RWPE2 (cell line): Measurements from ENCODE around the gene GANAB.
A peak's percentile ranks its signal among the peaks of the same experiment; 100 is the strongest.
"Not testable (repeated sequence)": the region's sequence is repeated elsewhere in the genome, so short reads cannot be mapped to it uniquely, and the experiment has no call there.

Source experiments
- ATAC-seq: fragments of 200-7000 bp; cut with Tn5 transposase; 3 replicates; pipeline ENCODE4 v1.9.1; 2021; ENCODE audit warnings: low read depth
- DNase-seq: peaks from one replicate; pipeline ENCODE4 v3.0.0-alpha.2; 2020; ENCODE audit warnings: low spot score
- H3K27ac ChIP-seq: fragments of 450-650 bp; 2 replicates; pipeline ENCODE4 v1.5.1; 2017; ENCODE audit warnings: mild to moderate bottlenecking; ENCODE audit not compliant: poor library complexity, severe bottlenecking
- H3K27me3 ChIP-seq: fragments of 250-450 bp; sonication (Bioruptor Pico); 2 replicates; pipeline ENCODE4 v1.5.1; 2021; ENCODE audit warnings: mild to moderate bottlenecking, moderate library complexity; ENCODE audit not compliant: insufficient read depth, poor library complexity, severe bottlenecking
- H3K36me3 ChIP-seq: fragments of 250-450 bp; sonication (Bioruptor Pico); 2 replicates; pipeline ENCODE4 v1.5.1; 2020; ENCODE audit warnings: low read depth, mild to moderate bottlenecking, moderate library complexity
- H3K4me1 ChIP-seq: fragments of 250-450 bp; sonication (Bioruptor Pico); 2 replicates; pipeline ENCODE4 v1.5.1; 2021; ENCODE audit warnings: mild to moderate bottlenecking, moderate library complexity; ENCODE audit not compliant: insufficient read depth, poor library complexity, severe bottlenecking
- H3K4me3 ChIP-seq: fragments of 250-450 bp; sonication (Bioruptor Pico); 2 replicates; pipeline ENCODE4 v1.5.1; 2021; ENCODE audit warnings: mild to moderate bottlenecking, moderate library complexity; ENCODE audit not compliant: severe bottlenecking
- H3K9me3 ChIP-seq: fragments of 250-450 bp; sonication (Bioruptor Pico); 2 replicates; pipeline ENCODE4 v1.5.1; 2021; ENCODE audit warnings: mild to moderate bottlenecking, moderate library complexity; ENCODE audit not compliant: severe bottlenecking
- TF ChIP-seq, protein P1 (sequence below): fragments of 450-650 bp; IDR thresholded peaks from one replicate; pipeline ENCODE4 v1.5.1; 2017; ENCODE audit warnings: mild to moderate bottlenecking, moderate library complexity; ENCODE audit not compliant: poor library complexity, severe bottlenecking

GANAB gene

GRCh38 chr11:62664405-62665074, 18.1 kb upstream of the GANAB start:
- TF ChIP-seq, protein P1, sequence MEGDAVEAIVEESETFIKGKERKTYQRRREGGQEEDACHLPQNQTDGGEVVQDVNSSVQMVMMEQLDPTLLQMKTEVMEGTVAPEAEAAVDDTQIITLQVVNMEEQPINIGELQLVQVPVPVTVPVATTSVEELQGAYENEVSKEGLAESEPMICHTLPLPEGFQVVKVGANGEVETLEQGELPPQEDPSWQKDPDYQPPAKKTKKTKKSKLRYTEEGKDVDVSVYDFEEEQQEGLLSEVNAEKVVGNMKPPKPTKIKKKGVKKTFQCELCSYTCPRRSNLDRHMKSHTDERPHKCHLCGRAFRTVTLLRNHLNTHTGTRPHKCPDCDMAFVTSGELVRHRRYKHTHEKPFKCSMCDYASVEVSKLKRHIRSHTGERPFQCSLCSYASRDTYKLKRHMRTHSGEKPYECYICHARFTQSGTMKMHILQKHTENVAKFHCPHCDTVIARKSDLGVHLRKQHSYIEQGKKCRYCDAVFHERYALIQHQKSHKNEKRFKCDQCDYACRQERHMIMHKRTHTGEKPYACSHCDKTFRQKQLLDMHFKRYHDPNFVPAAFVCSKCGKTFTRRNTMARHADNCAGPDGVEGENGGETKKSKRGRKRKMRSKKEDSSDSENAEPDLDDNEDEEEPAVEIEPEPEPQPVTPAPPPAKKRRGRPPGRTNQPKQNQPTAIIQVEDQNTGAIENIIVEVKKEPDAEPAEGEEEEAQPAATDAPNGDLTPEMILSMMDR, result no peak
- H3K27ac ChIP-seq, result peak overlapping the region; percentile 84
- ATAC-seq (peak; percentile 51), DNase-seq (peak; percentile 72)
- H3K4me3 ChIP-seq, result peak overlapping the region; percentile 88
- H3K27me3 ChIP-seq, result no peaks in the 10 kb centered on the region
- H3K36me3 ChIP-seq, result peaks cover 32% of the 10 kb centered on the region
- H3K4me1 ChIP-seq, result no peaks in the 10 kb centered on the region
- H3K9me3 ChIP-seq, result no peaks in the 10 kb centered on the region

DNA sequence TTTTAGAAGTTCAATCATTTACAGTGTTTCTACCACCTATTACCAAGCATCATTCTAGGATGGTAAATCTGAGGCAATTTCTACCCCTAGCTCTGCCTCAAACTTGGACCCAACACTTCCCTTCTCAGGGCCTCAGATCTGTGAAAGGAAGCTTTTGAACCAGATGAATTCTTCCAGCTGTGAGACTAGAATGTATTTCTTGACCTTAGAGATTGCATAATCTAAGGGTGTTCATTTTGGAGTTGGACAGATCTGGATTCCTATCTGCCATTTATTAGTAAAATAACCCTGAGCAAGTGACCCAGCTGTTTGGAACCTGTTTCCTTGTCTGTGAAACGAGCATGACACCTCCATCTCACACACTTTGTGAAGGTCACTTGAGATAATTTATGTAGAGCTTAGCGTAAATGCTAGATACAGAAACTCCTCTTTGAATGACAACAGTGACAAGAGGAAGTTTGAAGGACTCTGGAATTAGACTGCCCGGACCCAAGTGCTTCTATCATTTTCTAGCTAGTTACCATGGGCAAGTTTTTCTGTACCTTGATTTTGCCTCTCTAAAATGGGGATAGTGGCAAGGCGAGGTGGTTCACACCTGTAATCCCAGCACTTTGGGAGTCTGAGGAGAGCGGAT, 10.5 kb upstream of the GANAB start:
- H3K4me3 ChIP-seq, result no peak overlapping the region
- no peaks in the 10 kb centered on the region for H3K27me3 ChIP-seq
- H3K9me3 ChIP-seq, result no peaks in the 10 kb centered on the region
- no peaks in the 10 kb centered on the region for H3K4me1 ChIP-seq
- H3K27ac ChIP-seq, result no peak overlapping the region
- ATAC-seq (no peak), DNase-seq (no peak)
- 0 out of 2 replicates have a peak, but pooled peaks cover 4% of the 10 kb centered on the region for H3K36me3 ChIP-seq
- TF ChIP-seq, protein P1, result no peak

- Histone ChIP-seq H3K36me3 (peaks cover 5% of the 10 kb centered on the region; the same call in 1 of the 2 replicates), H3K27me3 (no peaks in the 10 kb centered on the region), H3K4me3 (no peak overlapping the region), H3K27ac (no peak overlapping the region), H3K4me1 (no peaks in the 10 kb centered on the region), H3K9me3 (no peaks in the 10 kb centered on the region)
- TF ChIP-seq, protein P1, result no peak
- ATAC-seq (no peak), DNase-seq (no peak)
Measured at GRCh38 chr11:62654297-62654696, 7.9 kb upstream of the GANAB start.

DNA sequence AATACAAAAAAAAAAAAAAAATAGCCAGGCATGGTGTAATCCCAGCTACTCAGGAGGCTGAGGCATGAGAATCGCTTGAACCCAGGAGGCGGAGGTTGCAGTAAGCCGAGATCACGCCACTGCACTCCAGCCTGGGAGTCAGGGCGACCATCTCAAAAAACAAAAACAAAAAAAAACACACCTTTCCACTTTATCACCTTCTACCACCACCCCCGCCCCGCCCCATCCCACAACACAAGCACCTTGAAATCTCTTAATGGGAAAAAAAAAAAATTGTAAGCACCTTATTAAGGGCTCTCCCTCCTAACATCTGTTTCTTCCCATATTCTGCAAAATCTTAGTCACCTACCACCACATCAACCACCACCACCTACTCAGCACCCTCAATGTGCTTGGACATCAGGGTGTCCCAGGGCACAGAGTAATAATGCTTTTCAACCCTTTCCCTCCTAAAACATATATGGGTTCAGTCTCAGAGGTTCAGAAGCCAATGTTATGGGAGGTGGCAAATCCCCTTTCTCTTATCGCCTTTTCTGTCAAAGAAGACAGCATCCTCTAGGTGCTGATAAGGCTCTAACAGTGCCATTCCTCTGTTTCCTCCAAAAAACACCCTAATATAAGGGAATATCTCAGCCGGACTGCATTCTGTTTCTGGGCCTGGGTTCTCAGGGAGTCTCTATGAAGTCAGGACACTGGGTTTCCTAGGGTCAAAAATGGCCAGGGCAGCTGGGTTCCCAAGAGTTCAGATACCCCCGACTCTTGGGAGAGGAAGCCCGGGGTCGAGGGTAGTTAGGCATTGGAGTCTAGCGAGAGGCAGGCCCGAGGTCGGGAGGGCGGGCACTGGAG, 6.0 kb upstream of the GANAB start:
- Histone ChIP-seq H3K9me3 (no peaks in the 10 kb centered on the region), H3K27ac (peak overlapping the region; percentile 52), H3K36me3 (peaks cover 19% of the 10 kb centered on the region), H3K27me3 (no peaks in the 10 kb centered on the region), H3K4me1 (no peaks in the 10 kb centered on the region), H3K4me3 (peak overlapping the region; percentile 93)
- DNase-seq (no peak), ATAC-seq (no peak)
- TF ChIP-seq, protein P1, result no peak

GRCh38 chr11:62650283-62650682, 3.9 kb upstream of the GANAB start:
- not testable (repeated sequence) for H3K4me3 ChIP-seq, H3K27me3 ChIP-seq, H3K4me1 ChIP-seq, ATAC-seq, DNase-seq, H3K9me3 ChIP-seq, H3K27ac ChIP-seq
- peaks cover 20% of the 10 kb centered on the region for H3K36me3 ChIP-seq
